BE2C (cell line): ENCODE results near the gene ZNF423.

Experiments
- DNase-seq: peaks from one replicate; pipeline ENCODE4 v3.0.0-alpha.2; 2020
- H3K27me3 ChIP-seq: fragments of 250-450 bp; sonication (Bioruptor Pico); 2 replicates; pipeline ENCODE4 v1.5.1; 2020; ENCODE audit warnings: mild to moderate bottlenecking
- H3K36me3 ChIP-seq: fragments of 250-450 bp; sonication (Bioruptor Pico); 2 replicates; pipeline ENCODE4 v1.5.1; 2020; ENCODE audit warnings: mild to moderate bottlenecking
- H3K4me1 ChIP-seq: fragments of 250-450 bp; sonication (Bioruptor Pico); 2 replicates; pipeline ENCODE4 v1.5.1; 2020
- H3K4me3 ChIP-seq: 2 replicates; pipeline ENCODE4 v1.5.1; 2011; ENCODE audit warnings: low read depth, low read length
- H3K9me3 ChIP-seq: fragments of 250-450 bp; sonication (Bioruptor Pico); 2 replicates; pipeline ENCODE4 v1.5.1; 2020
- CTCF ChIP-seq: IDR thresholded peaks from 2 replicates; pipeline ENCODE4 v1.5.1; 2012; ENCODE audit warnings: mild to moderate bottlenecking, low read depth, low read length

Gene ZNF423

DNA sequence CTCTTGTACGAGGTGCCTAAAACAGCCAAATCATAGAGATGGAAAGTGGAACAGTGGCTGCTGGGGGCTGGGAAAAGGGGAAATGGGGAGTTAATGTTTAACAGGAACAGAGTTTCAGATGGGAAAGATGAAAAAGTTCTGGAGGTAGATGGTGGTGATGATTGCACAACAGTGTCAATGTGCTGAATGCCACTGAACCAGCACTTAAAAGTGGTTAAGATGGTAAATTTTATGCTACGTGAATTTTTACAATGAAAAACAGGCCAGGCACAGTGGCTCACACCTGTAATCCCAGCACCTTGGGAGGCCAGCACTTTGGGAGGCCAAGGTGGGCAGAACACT lies 351.9 kb downstream of the ZNF423 start:
- Histone ChIP-seq H3K27me3 (no peaks in the 10 kb centered on the region), H3K4me1 (no peaks in the 10 kb centered on the region), H3K4me3 (no peak overlapping the region), H3K9me3 (no peaks in the 10 kb centered on the region), H3K36me3 (no peaks in the 10 kb centered on the region)
- no peak for TF ChIP-seq CTCF
- no peak for DNase-seq

GRCh38 chr16:49503256-49504022 lies 352.5 kb downstream of the ZNF423 start:
- no peaks in the 10 kb centered on the region for H3K4me1 ChIP-seq
- no peak for TF ChIP-seq CTCF
- no peaks in the 10 kb centered on the region for H3K9me3 ChIP-seq
- H3K36me3 ChIP-seq: no peaks in the 10 kb centered on the region
- no peaks in the 10 kb centered on the region for H3K27me3 ChIP-seq
- H3K4me3 ChIP-seq: no peak overlapping the region
- no peak for DNase-seq

GRCh38 chr16:49502136-49502881 lies 353.6 kb downstream of the ZNF423 start:
- no peak overlapping the region for H3K4me3 ChIP-seq
- H3K27me3 ChIP-seq: no peaks in the 10 kb centered on the region
- no peak for TF ChIP-seq CTCF
- no peak for DNase-seq
- no peaks in the 10 kb centered on the region for H3K36me3 ChIP-seq
- no peaks in the 10 kb centered on the region for H3K9me3 ChIP-seq
- H3K4me1 ChIP-seq: no peaks in the 10 kb centered on the region

DNA sequence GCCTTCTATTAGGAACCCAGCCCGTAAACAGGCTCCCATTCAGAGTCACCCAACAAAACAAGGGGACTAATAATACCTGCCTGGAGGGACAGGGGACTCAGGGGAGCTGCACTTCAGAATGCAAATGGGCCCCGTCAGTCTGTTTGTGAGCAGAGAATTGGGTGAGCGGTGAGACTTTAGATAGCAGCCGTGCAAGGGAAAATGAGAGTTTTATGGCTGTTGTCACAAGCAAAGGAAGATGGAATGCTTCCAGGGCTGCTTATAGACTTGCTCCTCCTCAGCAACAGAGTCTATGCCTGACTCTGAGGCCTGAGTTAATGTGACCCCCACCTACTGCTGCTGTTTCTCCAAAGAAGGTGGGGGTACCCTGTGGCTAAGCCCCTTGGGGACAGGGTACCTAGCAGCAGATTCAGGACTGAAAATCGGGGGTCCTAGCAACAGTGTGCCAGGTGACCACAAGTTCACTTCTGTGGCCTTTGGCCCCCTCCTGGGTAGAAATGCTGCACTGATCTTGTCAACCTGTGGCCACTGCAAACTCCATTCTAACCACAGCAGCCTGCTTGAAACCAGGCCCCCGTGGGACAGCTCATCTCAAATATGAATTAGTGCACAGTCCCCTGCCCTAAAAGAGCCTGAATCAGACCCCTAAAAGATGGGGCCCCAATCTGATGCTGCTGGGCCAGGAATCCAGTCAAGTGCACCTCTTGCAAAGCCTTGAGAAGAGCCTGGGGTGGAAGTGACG lies 355.9 kb downstream of the ZNF423 start:
- Histone ChIP-seq H3K4me1 (no peaks in the 10 kb centered on the region), H3K9me3 (no peaks in the 10 kb centered on the region), H3K4me3 (no peak overlapping the region), H3K27me3 (no peaks in the 10 kb centered on the region), H3K36me3 (no peaks in the 10 kb centered on the region)
- TF ChIP-seq CTCF: no peak
- no peak for DNase-seq

- no peak for TF ChIP-seq CTCF
- no peaks in the 10 kb centered on the region for H3K27me3 ChIP-seq
- no peaks in the 10 kb centered on the region for H3K9me3 ChIP-seq
- H3K4me3 ChIP-seq: no peak overlapping the region
- H3K4me1 ChIP-seq: no peaks in the 10 kb centered on the region
- no peaks in the 10 kb centered on the region for H3K36me3 ChIP-seq
- no peak for DNase-seq
Measured at GRCh38 chr16:49499414-49499785, 356.5 kb downstream of the ZNF423 start.
